ENCODE data around the gene WWOX.

Gene WWOX

GRCh38 chr16:78194948-78195347, 95.5 kb downstream of the WWOX start:
- TF ChIP-seq POLR2A (IDR thresholded peaks at IDR 0.05; ENCODE audit: extremely low read depth, insufficient read length), result no peak
- no peak for TF ChIP-seq CTCF (IDR thresholded peaks at IDR 0.05; ENCODE audit: low read depth, low read length)
- no peak for TF ChIP-seq MAX (IDR thresholded peaks at IDR 0.05; ENCODE audit: low read depth, low read length)
- TF ChIP-seq MYC (IDR thresholded peaks at IDR 0.05; ENCODE audit: low read depth, low read length), result no peak
- no peak for DNase-seq (ENCODE audit: low read depth)

GRCh38 chr16:78195797-78196196, 96.3 kb downstream of the WWOX start:
- DNase-seq (ENCODE audit: low read depth), result no peak
- TF ChIP-seq CTCF (IDR thresholded peaks at IDR 0.05; ENCODE audit: low read depth, low read length), result no peak
- no peak overlapping the region for H3K4me3 ChIP-seq (ENCODE audit: low read depth, low read length)

More at GRCh38 chr16:78194948-78195347, 95.5 kb downstream of the WWOX start:
- H3K4me3 ChIP-seq (ENCODE audit: low read depth, low read length), result no peak overlapping the region

- no peak for DNase-seq (ENCODE audit: low read depth)
- no peak overlapping the region for H3K4me3 ChIP-seq (ENCODE audit: low read depth, low read length)
- no peak for TF ChIP-seq CTCF (IDR thresholded peaks at IDR 0.05; ENCODE audit: low read depth, low read length)
- TF ChIP-seq POLR2A (IDR thresholded peaks at IDR 0.05; ENCODE audit: extremely low read depth, insufficient read length), result no peak
- TF ChIP-seq MYC (IDR thresholded peaks at IDR 0.05; ENCODE audit: low read depth, low read length), result no peak
- TF ChIP-seq MAX (IDR thresholded peaks at IDR 0.05; ENCODE audit: low read depth, low read length), result no peak
Measured at GRCh38 chr16:78196502-78196901, 97.0 kb downstream of the WWOX start.

GRCh38 chr16:78198288-78198687, 98.8 kb downstream of the WWOX start:
- no peak for DNase-seq (ENCODE audit: low read depth)
- no peak overlapping the region for H3K4me3 ChIP-seq (ENCODE audit: low read depth, low read length)
- TF ChIP-seq POLR2A (IDR thresholded peaks at IDR 0.05; ENCODE audit: extremely low read depth, insufficient read length) (no peak), MAX (IDR thresholded peaks at IDR 0.05; ENCODE audit: low read depth, low read length) (no peak), MYC (IDR thresholded peaks at IDR 0.05; ENCODE audit: low read depth, low read length) (no peak), CTCF (IDR thresholded peaks at IDR 0.05; ENCODE audit: low read depth, low read length) (no peak)

- TF ChIP-seq MYC (IDR thresholded peaks at IDR 0.05; ENCODE audit: low read depth, low read length) (no peak), MAX (IDR thresholded peaks at IDR 0.05; ENCODE audit: low read depth, low read length) (no peak), CTCF (IDR thresholded peaks at IDR 0.05; ENCODE audit: low read depth, low read length) (no peak), POLR2A (IDR thresholded peaks at IDR 0.05; ENCODE audit: extremely low read depth, insufficient read length) (no peak)
- DNase-seq (ENCODE audit: low read depth), result no peak
- no peak overlapping the region for H3K4me3 ChIP-seq (ENCODE audit: low read depth, low read length)
Measured at GRCh38 chr16:78199325-78200022, 100.0 kb downstream of the WWOX start.

- no peak for DNase-seq (ENCODE audit: low read depth)
- TF ChIP-seq CTCF (IDR thresholded peaks at IDR 0.05; ENCODE audit: low read depth, low read length) (no peak), MAX (IDR thresholded peaks at IDR 0.05; ENCODE audit: low read depth, low read length) (no peak), MYC (IDR thresholded peaks at IDR 0.05; ENCODE audit: low read depth, low read length) (no peak), POLR2A (IDR thresholded peaks at IDR 0.05; ENCODE audit: extremely low read depth, insufficient read length) (no peak)
Measured at GRCh38 chr16:78200023-78200389, 100.6 kb downstream of the WWOX start.

More at GRCh38 chr16:78200023-78200389, 100.6 kb downstream of the WWOX start:
- H3K4me3 ChIP-seq (ENCODE audit: low read depth, low read length), result no peak overlapping the region

Measured in NB4 (cell line).